SK-N-SH (cell line): ENCODE results near the gene VAMP2. TPM values are rescaled to one million over a fixed set of nuclear protein-coding genes. Genes with fewer than 3 reads are reported as not detected.

Source experiments
- CTCF ChIA-PET: fragments of 300-600, 350-600 bp; formaldehyde crosslinking; extraction: SDS; loops from one replicate; lab custom pipeline; 2021; lab: Yijun Ruan, JAX
- POLR2A ChIA-PET: fragments of 350-600 bp; sonication (Branson Sonifier 250); formaldehyde crosslinking; extraction: SDS; loops from one replicate; lab custom pipeline; 2020; ENCODE audit warnings: antibody characterized with exemption, inconsistent platforms; lab: Yijun Ruan, JAX
- DNase-seq: peaks from one replicate; pipeline ENCODE4 v3.0.0; 2012
- H2AFZ ChIP-seq: fragments of 200-600 bp; sonication (generic); 2 replicates; pipeline ENCODE4 v1.8.1; 2016; ENCODE audit warnings: antibody characterized with exemption, mild to moderate bottlenecking, low read depth
- H3F3A ChIP-seq: fragments of 200-600 bp; sonication (generic); replicated peaks from 2 replicates; pipeline ENCODE3; 2016; ENCODE audit warnings: antibody characterized with exemption, mild to moderate bottlenecking; ENCODE audit not compliant: insufficient read depth
- H3K27ac ChIP-seq, 2 experiments: fragments of 200-500 bp in 1 of 2; fragments of 200-600 bp in 1 of 2; sonication (Bioruptor generic) in 1 of 2; sonication (generic), shearing (Covaris generic) in 1 of 2; 2 replicates each; pipeline versions ENCODE4 v1.5.1 to v1.6.1; 2014 to 2016; ENCODE audit warnings: low read depth in 2 of 2, inconsistent platforms in 1 of 2, low read length in 1 of 2, mild to moderate bottlenecking in 1 of 2, mixed read lengths in 1 of 2
- H3K27me3 ChIP-seq: fragments of 200-600 bp; sonication (generic), shearing (Covaris generic); 2 replicates; pipeline ENCODE4 v1.6.1; 2016; ENCODE audit warnings: mixed run types; ENCODE audit not compliant: insufficient read depth
- H3K36me3 ChIP-seq, 2 experiments: fragments of 200-500 bp in 1 of 2; fragments of 200-600 bp in 1 of 2; sonication (Bioruptor generic) in 1 of 2; sonication (generic) in 1 of 2; replicated peaks in 1 of 2; 2 replicates each; pipeline versions ENCODE3 to v1.5.1; 2014 to 2016; ENCODE audit warnings: low read length in 1 of 2, mild to moderate bottlenecking in 1 of 2; ENCODE audit not compliant: insufficient read depth in 2 of 2, control insufficient read depth in 1 of 2
- H3K4me1 ChIP-seq, 2 experiments: fragments of 200-500 bp in 1 of 2; fragments of 200-600 bp in 1 of 2; sonication (Bioruptor generic) in 1 of 2; sonication (generic), shearing (Covaris generic) in 1 of 2; 2 replicates each; pipeline versions ENCODE4 v1.5.1 to v1.6.1; 2014 to 2016; ENCODE audit warnings: low read depth in 1 of 2, low read length in 1 of 2, mixed run types in 1 of 2; ENCODE audit not compliant: insufficient read depth in 2 of 2, control insufficient read depth in 1 of 2
- H3K4me2 ChIP-seq: fragments of 200-600 bp; sonication (generic), shearing (Covaris generic); 2 replicates; pipeline ENCODE4 v1.6.1; 2017; ENCODE audit warnings: mixed run types
- H3K4me3 ChIP-seq, 2 experiments: fragments of 200-500 bp in 1 of 2; fragments of 200-600 bp in 1 of 2; sonication (Bioruptor generic) in 1 of 2; sonication (generic), shearing (Covaris generic) in 1 of 2; 2 replicates each; pipeline versions ENCODE4 v1.5.1 to v1.8.1; 2014 to 2016; ENCODE audit warnings: low read depth in 2 of 2, inconsistent platforms in 1 of 2, low read length in 1 of 2, mild to moderate bottlenecking in 1 of 2, mixed read lengths in 1 of 2, moderate library complexity in 1 of 2
- H3K79me2 ChIP-seq: fragments of 200-600 bp; sonication (generic); 2 replicates; pipeline ENCODE4 v1.8.1; 2017; ENCODE audit warnings: mild to moderate bottlenecking; ENCODE audit not compliant: insufficient read depth
- H3K9ac ChIP-seq: fragments of 200-600 bp; sonication (generic); 2 replicates; pipeline ENCODE4 v1.6.1; 2017; ENCODE audit warnings: mixed run types
- H3K9me2 ChIP-seq: fragments of 200-600 bp; sonication (generic); 2 replicates; pipeline ENCODE4 v1.6.1; 2017; ENCODE audit warnings: mixed run types
- H3K9me3 ChIP-seq: fragments of 200-600 bp; sonication (generic); 2 replicates; pipeline ENCODE4 v1.6.1; 2017; ENCODE audit warnings: mixed run types, mild to moderate bottlenecking, moderate library complexity
- H4K20me1 ChIP-seq: fragments of 200-600 bp; sonication (generic); 2 replicates; pipeline ENCODE4 v1.6.1; 2017; ENCODE audit warnings: mild to moderate bottlenecking, mixed run types; ENCODE audit not compliant: insufficient read depth
- CHD2 ChIP-seq: fragments of 150-350 bp; IDR thresholded peaks from 2 replicates; pipeline ENCODE4 v1.6.1; 2018; ENCODE audit warnings: low read length; ENCODE audit not compliant: partially characterized antibody
- CTCF ChIP-seq: fragments of 200-600 bp; sonication (generic); IDR thresholded peaks from 2 replicates; pipeline ENCODE4 v1.6.1; 2017; ENCODE audit warnings: antibody characterized with exemption, mild to moderate bottlenecking, moderate library complexity
- FOXM1 ChIP-seq: IDR thresholded peaks from 2 replicates; pipeline ENCODE4 v1.4.0; 2012; ENCODE audit warnings: low read depth, mild to moderate bottlenecking
- MXI1 ChIP-seq: IDR thresholded peaks from 2 replicates; pipeline ENCODE4 v1.6.1; 2012; ENCODE audit warnings: mild to moderate bottlenecking, low read depth, low read length, improper control_type of control experiment
- SIN3A ChIP-seq: IDR thresholded peaks from 2 replicates; pipeline ENCODE4 v1.6.1; 2012; ENCODE audit warnings: low read depth, mild to moderate bottlenecking, low read length, moderate library complexity, borderline replicate concordance
- SMC3 ChIP-seq: IDR thresholded peaks from 2 replicates; pipeline ENCODE4 v1.6.1; 2012; ENCODE audit warnings: low read depth, low read length, improper control_type of control experiment
- TAF1 ChIP-seq: IDR thresholded peaks from 2 replicates; pipeline ENCODE4 v1.6.1; 2012; ENCODE audit warnings: low read depth, mild to moderate bottlenecking, low read length, moderate library complexity, borderline replicate concordance
- TCF12 ChIP-seq: IDR thresholded peaks from 2 replicates; pipeline ENCODE4 v1.4.0; 2012
- USF2 ChIP-seq: fragments of 150-350 bp; IDR thresholded peaks from 2 replicates; pipeline ENCODE4 v1.6.1; 2017; ENCODE audit warnings: antibody characterized with exemption, low read length, low read depth, borderline replicate concordance
- YY1 ChIP-seq: IDR thresholded peaks from 2 replicates; pipeline ENCODE4 v1.4.0; 2012; ENCODE audit warnings: low read depth, mild to moderate bottlenecking
- WGBS: methylation state at CpG from one replicate; pipeline ENCODE4 v1.1.6; 2017; ENCODE audit warnings: low lambda C conversion rate; 5-methylcytosine and 5-hydroxymethylcytosine counted together
- polyA plus RNA-seq, 3 experiments: library from polyadenylated mRNA; depleted of rRNA; stranded (reverse); fragments of >200 nt; gene quantifications; 2 replicates each; pipeline ENCODE4 v1.2.3, GENCODE V29; 2012
- TF ChIP-seq, protein P1 (sequence below): IDR thresholded peaks from 2 replicates; pipeline ENCODE4 v1.4.0; 2012; ENCODE audit warnings: low read depth
- TF ChIP-seq, protein P2 (sequence below): IDR thresholded peaks from 2 replicates; pipeline ENCODE4 v1.4.0; 2012; ENCODE audit warnings: low read depth, borderline replicate concordance

The VAMP2 gene
- polyA plus RNA-seq, 1 of the 3 experiments (the other 2 are of a cell fraction), result 42.0 TPM

GRCh38 chr17:8153957-8154607 lies 8.7 kb downstream of the VAMP2 start (continued):
- TF ChIP-seq, protein P1, sequence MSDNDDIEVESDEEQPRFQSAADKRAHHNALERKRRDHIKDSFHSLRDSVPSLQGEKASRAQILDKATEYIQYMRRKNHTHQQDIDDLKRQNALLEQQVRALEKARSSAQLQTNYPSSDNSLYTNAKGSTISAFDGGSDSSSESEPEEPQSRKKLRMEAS, result peak; percentile 95
- peak; percentile 73; the same call in 1 of the 2 replicates for TF ChIP-seq MXI1
- TF ChIP-seq YY1, result peak; percentile 73; the same call in 1 of the 2 replicates
- no peak for TF ChIP-seq CTCF
- peak; percentile 84; the same call in 1 of the 2 replicates for TF ChIP-seq SIN3A
- TF ChIP-seq TAF1, result no peak
- TF ChIP-seq, protein P2, sequence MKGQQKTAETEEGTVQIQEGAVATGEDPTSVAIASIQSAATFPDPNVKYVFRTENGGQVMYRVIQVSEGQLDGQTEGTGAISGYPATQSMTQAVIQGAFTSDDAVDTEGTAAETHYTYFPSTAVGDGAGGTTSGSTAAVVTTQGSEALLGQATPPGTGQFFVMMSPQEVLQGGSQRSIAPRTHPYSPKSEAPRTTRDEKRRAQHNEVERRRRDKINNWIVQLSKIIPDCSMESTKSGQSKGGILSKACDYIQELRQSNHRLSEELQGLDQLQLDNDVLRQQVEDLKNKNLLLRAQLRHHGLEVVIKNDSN, result no peak
- 0 out of 2 replicates have a peak, but pooled peaks have one; percentile 6 for TF ChIP-seq SMC3
- TF ChIP-seq, all 33 proteins: peak for 15

DNA sequence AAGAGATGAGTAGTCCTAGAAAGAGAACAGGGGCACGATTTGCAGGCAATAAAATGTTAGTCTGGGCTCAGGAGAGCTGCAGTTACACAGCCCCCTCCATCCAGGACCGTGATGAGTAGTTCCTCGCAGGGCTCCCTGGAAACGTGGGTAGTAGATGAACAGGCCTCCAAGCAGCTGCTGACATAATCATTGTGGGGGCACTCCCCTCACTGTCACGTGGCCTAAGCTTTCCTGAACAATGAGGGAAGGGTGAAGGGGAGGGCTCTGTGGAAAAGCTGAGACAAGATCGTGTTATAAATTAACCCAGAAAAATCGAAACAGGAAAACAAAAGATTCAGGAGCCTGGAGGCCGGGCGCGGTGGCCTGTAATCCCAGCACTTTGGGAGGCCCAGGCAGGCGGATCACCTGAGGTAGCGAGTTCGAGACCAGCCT lies 9.2 kb downstream of the VAMP2 start:
- Histone ChIP-seq H3F3A (peaks cover 30% of the 10 kb centered on the region), H3K4me2 (peak overlapping the region; percentile 95), H3K9me3 (no peaks in the 10 kb centered on the region), H3K9me2 (no peaks in the 10 kb centered on the region), H2AFZ (no peak overlapping the region), H4K20me1 (peaks cover 9% of the 10 kb centered on the region; the same call in 1 of the 2 replicates), H3K79me2 (peaks cover 26% of the 10 kb centered on the region), H3K27ac (peak overlapping the region; percentile 35 to 95), H3K27me3 (no peaks in the 10 kb centered on the region), H3K9ac (peak overlapping the region; percentile 98), H3K4me3 (no peak overlapping the region), H3K36me3 (peaks cover 12 to 16% of the 10 kb centered on the region in 2 experiments), H3K4me1 (peaks cover 36 to 48% of the 10 kb centered on the region in 2 experiments; a peak in 3 of 4 replicates)
- ChIA-PET CTCF (interaction anchor here (1.0 to 9.4 kb wide), 5 partner anchors 16 to 80 kb away, joined by 3 to 98 read pairs (median 4); no protein-coding TSS in a partner anchor), POLR2A (interaction anchor here (1.1 kb wide), 1 partner anchor 20 kb away, joined by 4 read pairs; no protein-coding TSS in a partner anchor)
- no peak for DNase-seq
- WGBS, result 50% methylated on average over 13 of the region's 13 CpGs
- TF ChIP-seq TCF12 (peak; percentile 9; the same call in 1 of the 2 replicates), USF2 (no peak), CHD2 (no peak), FOXM1 (no peak), MXI1 (no peak), CTCF (no peak)
- TF ChIP-seq, protein P2, result peak; percentile 85
- TF ChIP-seq, protein P1, result peak; percentile 65
